Gastrocnemius medialis (tissue), 4 donors: Measurements from ENCODE around the gene DPPA3. TPM values are rescaled to one million over a fixed set of nuclear protein-coding genes. Genes with fewer than 3 reads are reported as not detected.

Source experiments
- ATAC-seq, 2 donors: fragments of 150-250 bp; one replicate each; pipeline ENCODE4 v1.9.1; 2016
- DNase-seq, 2 donors: peaks; one replicate each; pipeline ENCODE4 v3.0.0-alpha.2; 2019
- H3K27ac ChIP-seq, 4 donors: fragments of 200-600 bp; sonication (generic); 1 replicate in 1 of 4; 2 replicates in 3 of 4; pipeline ENCODE4 v1.5.1; 2016 to 2018; ENCODE audit warnings: mild to moderate bottlenecking in 2 of 4, moderate library complexity in 1 of 4
- H3K27me3 ChIP-seq, 3 donors: fragments of 200-600 bp; sonication (generic) in 2 of 3; 1 replicate in 1 of 3; 2 replicates in 2 of 3; pipeline versions ENCODE4 v1.5.1 to v1.6.0; 2016 to 2019; ENCODE audit warnings: mild to moderate bottlenecking in 1 of 3, moderate library complexity in 1 of 3
- H3K36me3 ChIP-seq, 2 donors: fragments of 200-600 bp; sonication (generic) in 1 of 2; one replicate each; pipeline ENCODE4 v1.5.1; 2017 to 2018
- H3K4me1 ChIP-seq, 2 donors: fragments of 200-600 bp; sonication (generic) in 1 of 2; one replicate each; pipeline ENCODE4 v1.5.1; 2016 to 2017; ENCODE audit warnings: mild to moderate bottlenecking in 2 of 2
- H3K4me3 ChIP-seq, 4 donors: fragments of 200-600 bp; sonication (generic) in 3 of 4; 1 replicate in 1 of 4; 2 replicates in 3 of 4; pipeline ENCODE4 v1.5.1; 2016 to 2019; ENCODE audit warnings: mild to moderate bottlenecking in 2 of 4
- H3K9me3 ChIP-seq, 3 donors: fragments of 200-600 bp; sonication (generic) in 2 of 3; 1 replicate in 1 of 3; 2 replicates in 2 of 3; pipeline ENCODE4 v1.5.1; 2016 to 2019
- POLR2A ChIP-seq, 2 donors: fragments of 450-650 bp; IDR thresholded peaks; one replicate each; pipeline ENCODE4 v1.6.1; 2017; ENCODE audit warnings: antibody characterized with exemption in 2 of 2, mild to moderate bottlenecking in 2 of 2, moderate library complexity in 2 of 2
- in situ Hi-C, 4 donors: fragments of 200-750 bp; cut with MboI; loops; one replicate each; pipeline versions ENCODE4 v1.15.0 to v1.8.0; 2017; ENCODE audit warnings: low sequenced_read_pairs in 4 of 4
- intact Hi-C: fragments of 100-400 bp; cut with DNase I; formaldehyde crosslinking; loops from one replicate; pipeline ENCODE4 v1.15.1; 2023; ENCODE audit warnings: low total_unique reads
- total RNA-seq, 4 donors: library from RNA; depleted of rRNA; stranded (reverse); fragments of >200 nt; gene quantifications; one replicate each; pipeline versions ENCODE4 v1.1.0 to v1.2.3, GENCODE V29; 2016
- TF ChIP-seq, protein P1 (sequence below), 5 experiments: fragments of 450-650 bp in 3 of 5; fragments of 200-600 bp in 2 of 5; sonication (generic) in 2 of 5; IDR thresholded peaks in 4 of 5; conservative IDR thresholded peaks in 1 of 5; 1 replicate in 4 of 5; 2 replicates in 1 of 5; pipeline ENCODE4 v1.5.1; 2016 to 2019; ENCODE audit warnings: antibody characterized with exemption in 5 of 5, mild to moderate bottlenecking in 3 of 5, moderate library complexity in 3 of 5

DPPA3 gene
- total RNA-seq, 4 donors from 2014 or later = not detected

- intact Hi-C loops (no loop called here), in situ Hi-C loops (loop anchor here in 2 of 4 donors (10.0 kb wide), 1 partner anchor 126 kb away; no protein-coding TSS in a partner anchor)
- H3K4me3 ChIP-seq = no peak overlapping the region
- no peak for DNase-seq
- no peak for TF ChIP-seq POLR2A (IDR thresholded peaks at IDR 0.05)
- TF ChIP-seq, protein P1, sequence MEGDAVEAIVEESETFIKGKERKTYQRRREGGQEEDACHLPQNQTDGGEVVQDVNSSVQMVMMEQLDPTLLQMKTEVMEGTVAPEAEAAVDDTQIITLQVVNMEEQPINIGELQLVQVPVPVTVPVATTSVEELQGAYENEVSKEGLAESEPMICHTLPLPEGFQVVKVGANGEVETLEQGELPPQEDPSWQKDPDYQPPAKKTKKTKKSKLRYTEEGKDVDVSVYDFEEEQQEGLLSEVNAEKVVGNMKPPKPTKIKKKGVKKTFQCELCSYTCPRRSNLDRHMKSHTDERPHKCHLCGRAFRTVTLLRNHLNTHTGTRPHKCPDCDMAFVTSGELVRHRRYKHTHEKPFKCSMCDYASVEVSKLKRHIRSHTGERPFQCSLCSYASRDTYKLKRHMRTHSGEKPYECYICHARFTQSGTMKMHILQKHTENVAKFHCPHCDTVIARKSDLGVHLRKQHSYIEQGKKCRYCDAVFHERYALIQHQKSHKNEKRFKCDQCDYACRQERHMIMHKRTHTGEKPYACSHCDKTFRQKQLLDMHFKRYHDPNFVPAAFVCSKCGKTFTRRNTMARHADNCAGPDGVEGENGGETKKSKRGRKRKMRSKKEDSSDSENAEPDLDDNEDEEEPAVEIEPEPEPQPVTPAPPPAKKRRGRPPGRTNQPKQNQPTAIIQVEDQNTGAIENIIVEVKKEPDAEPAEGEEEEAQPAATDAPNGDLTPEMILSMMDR (IDR thresholded peaks at IDR 0.05 in 4 of 5, conservative IDR thresholded peaks at IDR 0.05 in 1 of 5) = no peak
- H3K36me3 ChIP-seq = no peaks in the 10 kb centered on the region
- ATAC-seq = no peak
- H3K27ac ChIP-seq = no peak overlapping the region
- H3K4me1 ChIP-seq = no peaks in the 10 kb centered on the region
- H3K9me3 ChIP-seq = no peaks in the 10 kb centered on the region
- no peaks in the 10 kb centered on the region for H3K27me3 ChIP-seq
Measured at GRCh38 chr12:7678744-7679143, 32.5 kb upstream of the DPPA3 start.

GRCh38 chr12:7679251-7680045 lies 31.8 kb upstream of the DPPA3 start:
- DNase-seq (no peak), ATAC-seq (no peak)
- no peak for TF ChIP-seq POLR2A (IDR thresholded peaks at IDR 0.05)
- TF ChIP-seq, protein P1 (IDR thresholded peaks at IDR 0.05 in 4 of 5, conservative IDR thresholded peaks at IDR 0.05 in 1 of 5) = no peak
- intact Hi-C loops (no loop called here), in situ Hi-C loops (loop anchor here in 2 of 4 donors (10.0 kb wide), 1 partner anchor 125 kb away; no protein-coding TSS in a partner anchor)
- H3K27ac ChIP-seq = no peak overlapping the region
- no peaks in the 10 kb centered on the region for H3K27me3 ChIP-seq
- H3K4me1 ChIP-seq = no peaks in the 10 kb centered on the region
- no peaks in the 10 kb centered on the region for H3K36me3 ChIP-seq
- no peaks in the 10 kb centered on the region for H3K9me3 ChIP-seq
- no peak overlapping the region for H3K4me3 ChIP-seq

GRCh38 chr12:7681535-7681934 lies 29.7 kb upstream of the DPPA3 start:
- ATAC-seq (no peak), DNase-seq (no peak)
- TF ChIP-seq, protein P1 (IDR thresholded peaks at IDR 0.05 in 4 of 5, conservative IDR thresholded peaks at IDR 0.05 in 1 of 5) = no peak
- TF ChIP-seq POLR2A (IDR thresholded peaks at IDR 0.05) = no peak
- H3K27me3 ChIP-seq = no peaks in the 10 kb centered on the region
- in situ Hi-C loops (no loop called here), intact Hi-C loops (no loop called here)
- no peak overlapping the region for H3K27ac ChIP-seq
- no peaks in the 10 kb centered on the region for H3K4me1 ChIP-seq
- no peaks in the 10 kb centered on the region for H3K36me3 ChIP-seq
- no peak overlapping the region for H3K4me3 ChIP-seq
- H3K9me3 ChIP-seq = no peaks in the 10 kb centered on the region

DNA sequence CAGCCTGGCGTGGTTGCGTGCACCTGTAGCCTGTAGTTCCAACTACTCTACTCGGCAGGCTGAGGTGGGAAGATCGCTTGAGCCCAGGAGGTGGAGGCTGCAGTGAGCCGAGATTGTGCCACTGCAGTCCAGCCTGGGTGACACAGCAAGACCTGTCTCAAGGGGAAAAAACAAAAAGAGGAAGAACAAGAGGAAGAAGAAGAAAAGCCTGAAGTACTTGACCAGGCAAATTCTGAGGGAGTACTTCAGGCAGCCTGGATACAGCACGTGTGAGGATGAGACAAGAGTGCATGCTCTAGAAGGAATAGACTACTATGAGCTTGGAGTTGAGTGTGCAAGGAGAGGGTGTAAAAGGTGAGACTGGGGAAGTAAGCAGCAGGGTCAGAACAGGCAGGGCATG lies 17.4 kb upstream of the DPPA3 start:
- Histone ChIP-seq H3K4me3 (no peak overlapping the region), H3K27ac (no peak overlapping the region), H3K9me3 (no peaks in the 10 kb centered on the region), H3K4me1 (no peaks in the 10 kb centered on the region), H3K27me3 (no peaks in the 10 kb centered on the region), H3K36me3 (no peaks in the 10 kb centered on the region)
- in situ Hi-C loops (no loop called here), intact Hi-C loops (no loop called here)
- ATAC-seq (no peak), DNase-seq (no peak)
- TF ChIP-seq, protein P1 (IDR thresholded peaks at IDR 0.05 in 4 of 5, conservative IDR thresholded peaks at IDR 0.05 in 1 of 5) = no peak
